AG09319 (cell line): ENCODE measurements around the gene TMEM235.

Experiments used
- DNase-seq: peaks from one replicate; pipeline ENCODE4 v3.0.0-alpha.2; 2010; ENCODE audit warnings: low read depth; ENCODE audit errors: extremely low read depth
- CTCF ChIP-seq: IDR thresholded peaks from 2 replicates; pipeline ENCODE4 v1.5.1; 2011; ENCODE audit warnings: low read depth, mild to moderate bottlenecking, inconsistent platforms, low read length, moderate library complexity

TMEM235 gene

GRCh38 chr17:78205124-78205775 lies 26.2 kb upstream of the TMEM235 start:
- no peak for TF ChIP-seq CTCF
- no peak for DNase-seq

- no peak for TF ChIP-seq CTCF
- DNase-seq, result no peak
Measured at GRCh38 chr17:78206298-78206697, 25.1 kb upstream of the TMEM235 start.

- no peak for TF ChIP-seq CTCF
- DNase-seq, result no peak
Measured at GRCh38 chr17:78208486-78208885, 22.9 kb upstream of the TMEM235 start.

- DNase-seq, result no peak
- no peak for TF ChIP-seq CTCF
Measured at GRCh38 chr17:78210111-78210510, 21.3 kb upstream of the TMEM235 start.

- no peak for DNase-seq
- no peak for TF ChIP-seq CTCF
Measured at GRCh38 chr17:78211032-78211431, 20.4 kb upstream of the TMEM235 start.

GRCh38 chr17:78214016-78214705 lies 17.3 kb upstream of the TMEM235 start, which contains the start of gene BIRC5:
Gene BIRC5 (plus strand): TSS chr17:78214253. CDS start chr17:78214317, 64 bp downstream.
- peak; percentile 50 for DNase-seq
- TF ChIP-seq CTCF, result no peak

- DNase-seq, result no peak
- TF ChIP-seq CTCF, result no peak
Measured at GRCh38 chr17:78214706-78215061, 16.7 kb upstream of the TMEM235 start.
